Stimulated activated CD4-positive, alpha-beta T cell treated with anti-CD3 and anti-CD28 coated beads, Interleukin-1b, Interleukin-23, amount 100 ng/mL, for 4 hours (primary cell): Measurements from ENCODE around the gene ACSBG1.

Experiments used
- DNase-seq, 2 donors: peaks; one replicate each; pipeline ENCODE4 v3.0.0-alpha.2; 2020; ENCODE audit warnings: low read depth in 2 of 2

ACSBG1 gene

DNA sequence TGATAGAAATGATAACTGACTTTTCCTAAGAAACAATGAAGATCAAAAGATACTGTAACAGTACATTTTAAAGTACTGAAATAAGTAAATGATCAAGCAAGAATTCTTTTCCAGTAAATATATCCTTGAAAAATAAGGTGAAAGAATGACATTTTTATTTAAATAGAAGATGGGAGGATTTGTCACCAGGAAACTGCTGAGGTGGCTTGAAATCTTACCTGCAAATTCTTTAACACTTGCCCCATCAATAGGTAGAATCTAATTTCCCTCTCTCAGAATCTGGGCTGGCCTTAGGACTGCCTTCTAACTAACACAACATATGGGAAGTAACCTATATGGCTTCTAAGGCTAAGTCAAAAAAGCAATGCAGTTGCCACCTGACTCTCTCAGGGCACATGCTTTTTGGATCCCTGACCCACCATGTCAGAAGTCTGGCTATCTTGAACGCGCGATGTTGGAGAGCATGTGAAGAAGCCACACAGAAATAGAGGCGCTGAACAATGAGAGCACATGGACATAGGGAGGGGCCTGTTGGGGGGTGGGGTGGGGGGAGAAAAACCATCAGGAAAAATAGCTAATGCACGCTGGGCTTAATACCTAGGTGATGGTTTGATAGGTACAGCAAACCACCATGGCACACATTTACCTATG is 11.5 kb downstream of the ACSBG1 start:
- no peak for DNase-seq

DNA sequence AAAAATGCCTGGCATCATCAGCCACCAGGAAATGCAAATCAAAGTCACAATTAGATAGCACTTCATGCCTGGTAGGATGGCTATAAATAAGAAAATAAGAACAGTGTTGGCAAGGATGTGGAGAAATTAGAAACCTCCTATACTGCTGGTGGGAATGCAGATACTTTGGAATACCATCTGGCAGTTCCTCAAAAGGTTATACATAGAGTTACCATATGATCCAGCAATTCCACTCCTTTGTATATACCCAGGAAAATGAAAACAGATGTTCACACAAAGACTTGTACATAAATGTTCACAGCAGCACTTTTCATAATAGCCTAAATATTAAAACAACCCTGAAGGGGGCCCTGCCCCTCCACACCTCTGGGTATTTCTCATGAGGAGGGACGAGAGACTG is 13.7 kb downstream of the ACSBG1 start:
- no peak for DNase-seq

DNA sequence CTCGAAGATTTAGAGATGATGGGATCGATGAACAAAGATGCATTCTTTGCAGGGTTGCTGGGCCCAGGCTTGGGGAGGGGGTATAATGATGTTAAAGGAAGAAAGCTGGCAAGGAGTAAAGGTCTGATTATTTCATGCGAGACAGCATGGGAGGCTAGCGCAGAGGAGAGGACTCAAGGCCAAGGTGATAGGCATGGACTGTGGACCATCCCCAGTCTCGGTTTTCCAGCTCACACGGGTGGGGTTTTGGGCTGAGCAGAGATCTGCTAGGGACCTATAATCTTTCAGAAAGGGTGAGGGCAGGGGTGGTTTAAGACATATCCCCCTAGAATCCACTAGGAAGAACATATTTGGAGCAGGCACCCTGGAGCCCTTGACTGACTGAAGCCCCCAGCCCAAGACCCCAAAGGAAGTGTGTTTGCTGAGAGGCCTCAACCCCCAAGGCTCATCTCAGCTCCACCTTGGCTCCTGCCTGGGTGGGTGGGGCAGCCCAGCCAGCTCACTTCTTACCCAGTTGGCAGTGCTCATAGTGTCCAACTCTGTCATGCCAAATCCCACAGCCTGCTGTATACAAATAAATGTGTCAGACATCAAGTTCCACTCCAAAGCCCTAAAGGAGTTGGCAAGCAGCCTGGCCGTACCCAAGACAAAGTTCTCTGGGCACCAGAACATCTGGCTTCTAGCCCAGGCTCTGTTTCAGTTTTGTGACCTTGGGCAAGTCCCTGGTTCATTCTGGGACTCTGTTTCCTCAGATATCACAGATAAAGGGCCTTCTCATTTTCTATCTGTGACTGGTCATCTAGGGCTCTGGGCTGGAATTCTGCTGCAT is 17.9 kb downstream of the ACSBG1 start:
- no peak for DNase-seq

DNA sequence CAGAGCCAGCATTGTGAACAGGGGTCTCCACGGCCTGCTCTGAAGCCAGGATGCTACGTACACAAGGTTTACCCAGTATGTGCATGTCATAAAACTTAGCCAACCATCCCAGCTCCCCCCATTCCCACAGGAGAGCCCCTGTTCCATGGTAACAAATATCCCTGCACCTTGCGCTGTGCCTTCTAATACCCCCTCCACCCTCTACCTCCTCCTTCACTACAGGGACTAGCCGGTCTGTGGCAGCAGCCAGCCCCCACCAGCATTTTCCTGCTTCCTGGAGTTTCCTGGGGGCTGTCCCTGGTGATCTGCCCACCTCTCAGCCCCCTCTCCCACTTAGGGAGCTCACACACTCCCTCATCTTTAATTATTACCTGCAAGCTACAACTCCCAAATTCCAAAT is 20.4 kb downstream of the ACSBG1 start:
- DNase-seq = no peak

DNA sequence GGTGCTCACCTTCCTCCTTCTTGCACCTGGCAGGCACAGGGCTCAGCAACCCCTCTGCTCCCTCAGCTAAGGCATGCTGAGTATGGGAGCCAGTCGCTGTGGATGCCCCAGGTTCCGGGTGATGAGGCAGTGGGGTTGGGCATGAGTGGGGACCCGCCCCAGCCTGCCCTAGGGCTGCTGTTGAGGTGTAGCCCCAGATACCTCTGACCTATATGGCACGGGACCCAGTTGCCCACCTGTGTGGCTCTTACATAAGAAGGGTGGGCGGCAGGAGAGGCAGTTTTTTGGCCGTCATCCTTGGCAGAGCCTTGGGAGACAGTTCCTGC is 21.0 kb downstream of the ACSBG1 start:
- DNase-seq = no peak

DNA sequence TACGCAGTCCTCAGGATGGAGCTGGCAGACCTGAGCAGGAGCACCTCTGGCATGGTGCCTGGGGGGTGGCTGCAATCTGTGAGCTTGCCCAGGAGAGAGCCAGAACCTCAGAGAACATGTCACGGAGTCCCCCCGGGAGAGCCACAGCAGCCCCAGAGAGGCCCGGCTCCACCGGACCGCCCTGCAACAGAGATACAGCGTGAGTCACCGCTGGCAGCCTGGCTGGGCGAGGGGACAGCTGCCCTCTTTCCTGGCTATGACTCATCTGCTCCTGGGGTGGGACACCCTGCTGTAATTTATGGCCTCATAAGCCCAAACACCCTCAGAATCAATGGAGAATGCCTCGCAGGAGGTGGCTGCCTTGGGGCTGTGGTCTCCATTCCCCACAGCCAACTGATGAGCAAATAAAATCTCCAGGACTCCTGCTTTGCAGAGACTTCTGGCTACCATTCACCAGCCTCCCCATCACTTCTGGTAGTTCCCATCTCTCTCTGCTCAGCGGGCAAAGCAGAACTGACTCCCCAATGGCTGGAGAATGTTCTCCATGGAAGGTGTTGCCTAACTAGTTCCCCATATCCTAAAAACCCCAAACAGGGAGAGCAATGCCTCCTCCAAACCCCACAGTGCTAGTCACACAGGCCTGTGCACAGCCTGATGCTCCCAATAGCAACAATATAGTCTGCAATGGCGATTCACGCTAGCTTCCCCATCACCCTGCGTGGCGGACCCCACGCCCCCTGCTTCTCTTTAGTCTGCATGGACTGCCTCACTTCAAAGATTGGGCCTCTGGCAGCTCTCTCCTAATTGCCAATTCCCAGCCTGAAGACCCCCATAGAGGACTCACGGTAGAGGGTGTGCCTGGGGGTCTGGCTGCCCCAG is 21.6 kb downstream of the ACSBG1 start:
- DNase-seq = no peak

DNA sequence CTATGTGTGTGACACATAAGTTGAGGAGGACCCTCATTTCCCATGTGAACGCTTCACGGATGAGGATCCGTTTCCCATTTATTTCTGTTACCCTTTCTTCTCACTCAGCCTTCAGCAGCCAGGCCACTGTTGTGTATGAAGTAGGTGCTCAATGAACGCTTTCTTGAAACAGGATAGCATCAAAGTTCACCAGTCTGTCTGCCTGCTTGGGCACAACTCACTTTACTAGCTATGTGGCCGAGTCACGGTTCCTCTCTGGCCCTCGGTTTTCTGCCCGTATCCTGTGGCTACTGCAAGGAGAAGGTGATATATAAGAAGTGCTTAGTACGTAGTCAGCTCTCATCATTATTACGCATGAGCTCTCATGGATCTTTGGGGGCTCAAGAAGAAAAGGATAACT is 22.4 kb downstream of the ACSBG1 start:
- DNase-seq = no peak

DNA sequence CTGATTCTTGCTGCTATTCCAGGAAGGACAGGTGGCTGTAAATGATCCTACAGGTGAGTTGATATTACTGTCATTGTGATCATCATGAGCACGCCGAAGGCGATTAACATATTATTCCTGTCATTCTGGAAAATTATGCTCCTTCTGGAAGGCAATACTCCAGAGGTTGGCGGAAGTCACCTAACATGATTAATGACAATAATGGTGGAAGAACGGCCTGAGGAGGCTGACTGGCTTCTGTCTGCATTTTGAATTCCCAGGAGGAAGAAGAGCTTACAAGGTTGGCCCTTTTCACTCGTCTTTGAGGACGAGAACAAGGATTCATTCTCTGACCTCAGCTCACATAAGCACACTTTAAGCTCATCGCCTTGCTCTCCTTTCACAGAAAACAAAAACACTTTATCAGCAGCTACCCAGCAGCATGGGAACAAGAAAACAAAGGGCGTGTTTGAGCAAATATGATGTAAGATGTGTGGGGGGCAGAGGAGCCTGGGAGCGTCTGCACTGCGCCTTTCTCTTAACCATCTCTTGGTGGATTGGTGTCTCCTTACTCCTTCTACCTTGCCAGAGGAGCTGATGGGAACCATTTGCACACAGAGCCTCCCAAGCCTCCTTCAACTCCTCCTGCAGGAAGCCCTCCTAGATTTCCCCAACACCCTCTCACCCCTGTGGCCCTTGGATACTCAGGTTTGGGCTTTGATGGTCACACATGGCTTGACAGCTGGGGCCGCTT is 23.0 kb downstream of the ACSBG1 start:
- DNase-seq = no peak

DNA sequence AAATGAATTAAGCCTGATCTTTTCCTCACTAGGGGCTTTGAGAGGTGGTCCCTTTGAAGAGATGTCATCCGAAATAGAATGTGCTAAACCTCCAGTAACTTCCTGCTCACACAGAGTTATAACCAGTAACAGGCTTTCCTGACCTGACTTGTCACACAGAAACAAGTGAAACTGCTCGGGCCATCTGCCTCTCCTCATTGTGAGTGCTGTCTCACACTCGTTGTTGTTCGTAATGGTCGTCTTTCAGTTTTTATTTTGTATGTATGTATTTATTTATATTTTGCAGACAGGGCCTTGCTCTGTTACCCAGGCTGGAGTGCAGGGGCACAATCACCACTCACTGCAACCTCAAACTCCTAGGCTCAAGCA is 24.0 kb downstream of the ACSBG1 start:
- no peak for DNase-seq

DNA sequence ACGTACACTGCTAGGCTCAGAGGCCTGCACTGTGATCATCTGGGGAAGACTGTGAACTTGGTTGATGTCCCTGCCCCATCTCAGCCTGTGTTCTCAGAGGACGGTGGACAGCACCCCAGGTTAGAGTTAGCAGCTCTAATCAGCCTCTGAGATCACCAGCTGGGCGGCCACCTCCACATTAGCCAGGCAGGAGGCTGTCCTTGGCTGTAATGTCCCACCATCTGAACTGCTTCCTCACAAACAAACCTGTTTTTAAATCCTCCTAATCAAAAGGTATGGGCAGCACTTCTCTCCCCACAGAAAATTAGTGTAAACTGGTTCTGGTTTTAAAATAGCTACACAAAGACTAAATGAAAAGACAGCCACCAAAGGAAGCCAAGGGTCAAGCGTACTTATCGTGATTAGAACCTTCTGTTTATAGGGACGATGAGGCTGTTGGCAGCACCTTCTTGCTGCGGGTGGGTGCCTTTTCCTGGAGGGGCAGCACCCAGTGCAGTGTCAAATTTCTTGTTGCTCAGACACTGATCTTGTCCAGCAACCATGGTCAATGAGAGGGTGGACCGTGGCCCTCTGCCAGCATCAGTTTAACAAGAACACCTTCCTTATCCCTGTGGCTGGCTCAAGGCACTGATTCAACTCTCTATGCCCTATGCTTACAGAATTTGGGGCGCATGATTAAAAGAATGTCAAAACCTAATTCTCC is 24.6 kb downstream of the ACSBG1 start:
- DNase-seq = no peak

DNA sequence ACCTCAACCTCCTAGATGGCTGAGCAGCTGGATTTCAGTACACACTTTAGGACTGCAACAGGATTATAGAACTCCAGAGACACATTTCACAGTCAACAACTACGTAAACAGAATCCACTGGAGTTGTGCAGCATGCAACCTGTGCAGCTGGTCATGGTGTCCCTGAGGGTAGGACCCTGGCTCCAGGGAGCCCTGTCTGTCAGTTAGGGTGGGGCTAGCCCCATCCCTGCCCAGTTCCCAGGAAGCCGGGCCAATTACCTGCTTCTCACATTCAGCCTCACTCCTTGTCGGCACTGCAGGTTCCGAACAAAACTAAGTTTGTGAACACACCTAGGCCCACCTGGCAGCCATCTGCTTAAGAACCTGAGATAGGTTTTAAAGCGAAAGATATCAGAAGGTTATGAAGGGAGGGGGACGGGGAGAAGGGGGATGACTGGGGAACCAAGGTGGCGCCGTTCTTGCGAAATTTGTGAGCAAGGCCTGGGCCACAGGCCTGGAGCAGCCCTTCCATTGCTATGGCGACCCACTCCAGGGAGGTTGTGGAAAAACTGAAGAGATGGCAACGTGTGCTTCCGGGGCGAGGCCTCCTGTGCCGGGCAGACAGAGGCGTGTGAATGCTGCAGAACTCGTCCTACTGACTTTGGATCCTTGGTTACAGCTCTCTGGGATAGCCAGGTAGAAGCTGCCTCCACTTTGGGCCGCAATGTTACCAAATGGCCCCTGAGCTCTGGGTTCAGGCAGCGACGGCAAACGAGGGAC is 25.3 kb downstream of the ACSBG1 start:
- DNase-seq = no peak

DNA sequence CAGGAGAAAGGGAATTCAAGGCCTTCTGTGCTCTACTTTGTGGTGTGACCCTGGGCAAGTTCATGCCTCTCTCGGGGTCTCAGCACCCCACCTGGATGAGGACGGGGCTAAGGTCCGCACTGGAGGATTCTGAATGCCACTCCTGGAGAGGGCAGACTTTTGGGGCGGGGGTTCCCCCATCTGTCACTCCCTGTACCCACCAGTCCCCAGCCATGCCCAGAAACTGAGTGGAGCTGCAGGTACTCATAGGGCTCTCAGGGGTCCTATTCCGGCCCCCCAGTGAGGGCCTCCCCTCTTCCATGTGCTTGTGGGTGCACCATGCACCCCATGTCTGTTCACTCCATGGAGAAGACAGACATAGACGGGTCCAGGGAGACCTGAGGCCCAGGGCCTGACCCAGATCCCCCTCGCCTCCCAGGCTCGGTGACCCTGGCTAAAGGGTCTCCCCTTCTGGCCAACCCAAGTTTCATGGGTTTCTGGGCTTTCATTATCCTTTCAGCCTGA is 26.0 kb downstream of the ACSBG1 start:
- no peak for DNase-seq

DNA sequence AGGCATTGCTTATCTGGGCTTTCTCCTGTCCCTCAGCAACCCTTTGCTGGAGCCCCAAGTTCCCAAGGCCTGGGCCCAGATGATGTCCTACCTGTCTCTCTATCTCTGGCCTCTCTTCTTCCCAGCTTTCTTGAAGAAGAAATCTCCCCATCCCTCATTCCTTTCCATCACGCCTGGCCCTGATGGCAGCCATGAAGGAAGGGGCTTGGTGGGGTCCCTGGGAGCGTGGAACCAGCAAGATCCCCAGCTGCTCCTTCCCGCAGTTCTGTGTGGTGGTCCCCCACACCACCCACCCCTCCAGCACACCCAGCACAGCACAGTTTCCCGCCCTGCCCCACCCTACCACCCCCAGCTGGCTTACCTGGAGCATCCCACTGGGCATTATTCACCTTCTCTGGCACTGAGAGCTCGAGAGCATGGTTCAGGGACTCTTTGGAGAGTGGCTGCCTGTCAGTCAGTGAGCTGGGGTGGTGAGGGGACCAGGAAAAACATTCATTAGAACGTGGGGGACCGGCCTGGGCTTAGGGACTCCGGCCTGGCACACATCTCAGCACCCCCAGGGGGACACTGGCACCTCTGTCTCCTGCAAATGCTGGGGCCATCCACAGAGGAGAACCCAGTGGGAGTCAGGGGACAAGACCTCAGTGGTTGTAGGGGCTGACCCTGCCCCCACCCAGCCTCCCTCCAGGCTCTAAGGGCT is 26.6 kb downstream of the ACSBG1 start:
- no peak for DNase-seq

DNA sequence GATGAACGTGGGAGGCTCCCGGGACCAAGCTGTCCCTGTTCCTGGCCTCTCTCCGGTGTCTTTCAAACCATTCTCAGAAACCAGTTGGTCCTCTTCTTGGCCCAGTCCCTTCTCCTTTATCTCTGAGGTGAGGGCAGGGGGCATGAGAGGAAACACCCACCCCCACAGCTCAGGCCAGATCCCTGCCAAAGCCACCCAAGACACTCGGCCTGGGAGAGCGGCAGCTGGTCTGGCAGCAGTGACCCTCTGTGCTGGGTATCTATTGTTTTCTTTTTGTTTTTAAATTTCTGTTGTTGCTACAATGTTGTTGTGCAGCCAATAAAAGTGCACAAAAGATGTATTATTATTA is 27.3 kb downstream of the ACSBG1 start:
- no peak for DNase-seq

DNA sequence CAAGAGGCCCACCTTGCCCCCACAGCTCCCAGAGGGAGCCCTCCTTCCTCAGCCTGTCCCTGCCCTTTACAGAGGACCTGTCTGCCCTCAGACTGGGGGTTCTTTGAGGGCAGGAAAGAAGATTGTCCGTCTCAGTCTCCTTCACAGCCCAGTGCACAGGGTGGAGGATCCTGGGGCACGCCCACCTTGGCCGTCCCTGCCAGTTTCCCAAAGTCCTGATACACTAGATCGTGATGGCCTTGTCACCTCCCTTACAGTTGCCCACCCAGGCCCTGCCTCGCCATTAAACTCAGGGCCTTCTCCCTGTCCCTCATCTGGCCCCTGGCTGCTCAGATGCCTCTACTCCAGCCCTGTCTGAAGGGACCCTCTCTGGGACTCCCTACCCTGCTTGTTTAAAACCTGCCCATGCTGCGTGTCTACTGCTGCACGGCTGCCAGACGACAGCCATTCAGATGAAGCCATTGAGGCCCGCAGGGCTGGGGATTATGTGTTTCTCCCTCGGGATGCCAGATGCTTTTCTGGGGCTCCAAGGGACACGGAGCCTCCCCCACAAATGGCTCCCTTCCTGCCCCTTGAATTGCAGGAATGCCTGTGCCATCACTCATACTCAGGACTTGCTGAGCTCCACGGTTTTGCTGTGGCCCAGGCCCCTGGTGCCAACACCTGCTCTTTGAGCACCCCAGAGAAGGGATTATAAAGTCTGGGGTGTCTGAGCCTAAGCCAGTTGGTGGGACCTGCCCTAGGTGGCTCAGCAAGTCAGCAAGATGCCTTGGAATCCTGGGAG is 27.8 kb downstream of the ACSBG1 start:
- DNase-seq = no peak

DNA sequence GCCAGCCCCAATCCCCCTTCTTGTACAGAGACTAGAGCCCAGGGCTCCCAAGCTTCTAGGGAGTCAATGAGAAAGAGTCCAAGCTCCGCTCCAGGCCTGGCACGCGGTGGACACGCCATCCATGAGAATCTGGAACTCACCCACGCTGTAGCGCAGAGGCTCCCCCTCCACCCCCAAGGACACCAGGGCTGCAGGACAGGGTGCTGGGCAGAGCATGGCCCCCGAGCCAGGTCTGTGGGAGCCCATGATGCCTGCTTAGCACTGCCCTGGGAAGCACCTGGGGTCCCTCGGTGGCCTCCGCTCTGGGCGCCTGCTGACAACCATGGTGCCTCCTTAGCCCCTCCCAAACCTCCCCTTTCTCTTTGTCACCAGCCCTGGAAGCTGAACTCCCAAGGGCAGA is 28.5 kb downstream of the ACSBG1 start:
- DNase-seq = no peak

DNA sequence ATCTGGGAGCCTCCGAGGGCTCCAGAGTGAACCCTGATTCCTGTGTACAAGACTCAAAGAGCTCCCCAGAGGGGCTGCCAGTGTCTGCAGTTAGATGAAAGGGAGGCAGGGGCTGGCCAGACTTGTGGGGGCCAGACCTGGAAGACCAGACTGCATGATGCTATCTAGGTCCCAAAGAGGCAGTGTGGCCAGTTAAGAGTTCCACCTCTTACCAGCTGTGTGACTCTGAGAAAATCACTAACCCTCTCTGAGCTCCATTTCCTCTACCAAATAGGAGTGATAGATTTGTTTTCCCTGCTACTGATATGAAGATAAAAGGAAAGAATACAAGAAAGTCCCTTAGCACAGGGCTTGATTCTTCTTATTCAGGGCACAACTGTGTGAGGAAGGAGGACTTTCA is 29.0 kb downstream of the ACSBG1 start:
- no peak for DNase-seq

DNA sequence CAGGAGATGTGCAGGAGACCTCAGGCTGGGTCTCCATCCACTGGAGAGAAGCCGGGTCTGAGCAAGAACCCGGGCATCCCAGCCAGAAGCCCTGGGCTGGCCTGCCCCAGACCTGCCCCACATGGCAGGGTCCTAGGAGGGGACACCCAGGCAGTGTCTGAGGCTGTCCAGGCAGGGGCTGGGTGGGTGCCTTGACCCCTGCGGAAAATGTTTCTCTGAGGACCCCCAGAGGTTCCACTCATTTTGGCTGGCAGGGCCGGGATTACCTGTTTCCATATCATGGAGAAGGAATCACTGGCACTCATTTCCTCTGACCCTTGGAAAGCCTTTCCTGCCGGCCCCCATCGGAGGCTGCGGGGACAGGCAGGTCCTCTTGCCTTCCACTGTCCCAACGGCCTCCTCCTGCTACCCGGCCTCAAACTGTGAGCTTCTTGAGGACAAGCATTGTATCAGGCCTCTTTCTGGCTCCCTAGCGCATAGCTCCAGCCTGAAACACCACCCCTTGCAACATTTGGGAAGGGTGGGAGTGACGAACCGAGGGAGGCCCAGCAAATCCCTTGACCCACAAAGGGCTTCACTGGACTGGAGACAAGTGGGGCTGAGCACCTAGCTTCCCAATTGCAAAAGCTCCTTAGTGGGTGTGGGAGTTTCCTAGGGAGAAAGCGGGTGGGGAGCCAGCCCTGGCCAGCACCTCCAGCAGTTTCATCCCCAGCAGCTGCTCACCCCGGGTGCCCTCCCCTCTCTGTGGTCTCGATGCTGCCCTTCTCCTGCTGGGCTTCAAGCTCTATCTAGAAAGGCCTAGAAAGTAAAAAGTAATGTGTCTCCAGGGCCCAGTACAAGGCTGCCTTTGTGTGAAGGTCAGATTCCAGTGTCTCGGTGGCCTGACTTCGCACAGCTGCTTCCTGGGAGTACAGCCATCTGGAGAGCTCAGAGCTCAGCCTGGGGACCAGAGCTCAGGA is 29.7 kb downstream of the ACSBG1 start:
- no peak for DNase-seq
